Central memory CD8-positive, alpha-beta T cell (primary cell): Measurements from ENCODE around the gene RABGEF1.
"Not testable (repeated sequence)": the region's sequence is repeated elsewhere in the genome, so short reads cannot be mapped to it uniquely, and the experiment has no call there.

Experiments used
- ATAC-seq: fragments of 150-1000 bp; cut with Tn5 transposase; replicated peaks from 2 replicates; pipeline ENCODE4 v1.10.0; 2022; ENCODE audit warnings: mild to moderate bottlenecking, moderate FRiP score, moderate number of reproducible peaks; ENCODE audit not compliant: poor library complexity, severe bottlenecking; ENCODE audit errors: extremely low read depth
- DNase-seq, 2 donors: peaks; one replicate each; pipeline ENCODE4 v3.0.0; 2021; ENCODE audit warnings: low spot score in 2 of 2
- H3K27ac Mint-ChIP-seq: one replicate; pipeline ENCODE4 v1.8.0; 2022; ENCODE audit warnings: low read depth, mild to moderate bottlenecking, moderate library complexity, mixed read lengths
- H3K27me3 Mint-ChIP-seq: one replicate; pipeline ENCODE4 v1.8.0; 2022; ENCODE audit warnings: mixed read lengths
- H3K36me3 Mint-ChIP-seq: one replicate; pipeline ENCODE4 v1.8.0; 2022; ENCODE audit warnings: mild to moderate bottlenecking, moderate library complexity, mixed read lengths; ENCODE audit not compliant: insufficient read depth
- H3K4me1 Mint-ChIP-seq: one replicate; pipeline ENCODE4 v1.8.0; 2022; ENCODE audit warnings: mixed read lengths
- H3K4me3 Mint-ChIP-seq: one replicate; pipeline ENCODE4 v1.8.0; 2022; ENCODE audit warnings: mild to moderate bottlenecking, moderate library complexity, mixed read lengths
- H3K9me3 Mint-ChIP-seq: one replicate; pipeline ENCODE4 v1.8.0; 2022; ENCODE audit warnings: mixed read lengths

RABGEF1 gene

DNA sequence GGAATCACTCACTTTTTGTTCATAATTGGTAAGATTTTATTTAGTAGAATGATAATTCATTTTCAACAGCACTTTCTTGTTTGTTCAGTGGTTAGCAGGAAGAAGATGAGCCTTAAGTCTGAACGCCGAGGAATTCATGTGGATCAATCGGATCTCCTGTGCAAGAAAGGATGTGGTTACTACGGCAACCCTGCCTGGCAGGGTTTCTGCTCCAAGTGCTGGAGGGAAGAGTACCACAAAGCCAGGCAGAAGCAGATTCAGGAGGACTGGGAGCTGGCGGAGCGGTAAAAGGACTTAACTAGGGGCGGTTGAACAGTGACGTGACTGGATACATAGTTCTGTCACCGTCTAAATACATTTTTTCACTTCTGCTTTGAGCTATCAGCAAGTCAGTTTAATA, 31.3 kb downstream of the RABGEF1 start:
- Mint-ChIP-seq H3K4me3 (no peak overlapping the region), H3K9me3 (no peaks in the 10 kb centered on the region), H3K4me1 (peaks cover 39% of the 10 kb centered on the region), H3K27me3 (no peaks in the 10 kb centered on the region), H3K36me3 (peaks cover 41% of the 10 kb centered on the region), H3K27ac (no peak overlapping the region)
- ATAC-seq (no peak), DNase-seq (no peak)

DNA sequence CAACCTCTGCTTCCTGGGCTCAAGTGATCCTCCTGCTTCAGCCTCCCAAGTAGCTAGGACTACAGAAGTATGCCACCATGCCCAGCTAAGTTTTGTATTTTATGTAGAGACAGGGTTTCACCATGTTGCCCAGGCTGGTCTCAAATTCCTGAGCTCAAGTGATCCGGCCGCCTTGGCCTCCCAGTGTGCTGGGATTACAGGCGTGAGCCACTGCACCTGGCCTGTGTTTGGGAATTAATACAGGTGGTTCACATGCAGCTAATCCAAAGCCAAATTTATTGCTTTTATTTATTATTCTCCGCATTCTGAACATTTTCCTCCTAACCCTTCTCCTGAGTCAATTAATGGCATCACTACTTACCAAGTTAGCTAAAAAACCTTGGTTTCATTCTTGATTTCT, 33.2 kb downstream of the RABGEF1 start:
- Mint-ChIP-seq H3K36me3 (peaks cover 43% of the 10 kb centered on the region), H3K4me1 (peaks cover 21% of the 10 kb centered on the region)
- H3K27ac Mint-ChIP-seq, ATAC-seq, H3K4me3 Mint-ChIP-seq, H3K9me3 Mint-ChIP-seq, DNase-seq, H3K27me3 Mint-ChIP-seq: not testable (repeated sequence)

DNA sequence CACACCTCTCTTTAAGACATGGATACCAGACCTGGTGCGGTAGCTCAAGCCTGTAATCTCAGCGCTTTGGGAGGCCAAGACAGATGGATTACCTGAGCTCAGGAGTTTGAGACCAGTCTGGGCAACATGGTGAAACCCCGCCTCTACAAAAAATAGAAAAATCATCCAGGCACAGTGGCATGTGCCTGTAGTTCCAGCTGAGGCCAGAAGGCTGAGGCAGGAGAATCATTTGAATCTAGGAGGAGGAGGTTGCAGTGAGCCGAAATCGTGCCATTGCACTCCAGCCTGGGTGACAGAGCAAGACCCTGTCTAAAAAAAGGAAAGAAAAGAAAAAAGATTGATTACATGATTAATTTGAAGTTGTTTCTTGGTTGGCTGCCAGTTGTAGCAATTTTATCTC, 35.9 kb downstream of the RABGEF1 start:
- not testable (repeated sequence) for ATAC-seq, H3K4me1 Mint-ChIP-seq, H3K27ac Mint-ChIP-seq, H3K27me3 Mint-ChIP-seq, H3K4me3 Mint-ChIP-seq, DNase-seq, H3K9me3 Mint-ChIP-seq
- H3K36me3 Mint-ChIP-seq: peaks cover 47% of the 10 kb centered on the region

DNA sequence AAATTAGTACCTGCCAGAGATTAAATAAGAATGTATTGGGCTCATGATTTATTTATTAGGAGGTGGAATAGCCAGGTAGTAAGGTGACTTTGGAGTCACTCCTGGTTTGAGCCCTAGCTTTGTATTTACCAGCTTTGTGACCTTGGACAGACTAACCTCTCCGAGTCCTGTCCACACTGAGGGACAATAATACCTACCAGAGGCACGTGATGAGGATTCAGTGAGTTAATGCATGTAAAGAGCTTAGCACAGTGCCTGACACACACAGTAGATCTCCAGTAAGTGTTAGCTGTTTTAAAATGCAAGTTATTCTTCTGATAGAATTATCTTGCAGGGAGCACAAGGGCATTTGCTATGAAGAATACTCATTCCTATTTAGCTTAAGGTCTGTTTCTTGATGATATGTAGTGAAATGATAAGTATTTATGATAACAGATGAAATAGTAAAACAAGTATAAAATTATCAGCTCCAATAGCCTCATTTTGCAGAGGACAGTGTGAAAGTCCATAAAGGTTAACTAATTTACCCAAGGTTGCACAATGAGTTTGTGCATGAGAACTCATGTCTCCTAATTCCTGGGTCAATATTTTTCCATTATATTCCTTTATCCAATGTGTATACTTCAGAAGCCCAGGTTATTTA, 36.4 kb downstream of the RABGEF1 start:
- Mint-ChIP-seq H3K4me3 (no peak overlapping the region), H3K27ac (no peak overlapping the region), H3K9me3 (no peaks in the 10 kb centered on the region), H3K36me3 (peaks cover 52% of the 10 kb centered on the region), H3K4me1 (no peaks in the 10 kb centered on the region), H3K27me3 (no peaks in the 10 kb centered on the region)
- ATAC-seq (no peak), DNase-seq (no peak)

DNA sequence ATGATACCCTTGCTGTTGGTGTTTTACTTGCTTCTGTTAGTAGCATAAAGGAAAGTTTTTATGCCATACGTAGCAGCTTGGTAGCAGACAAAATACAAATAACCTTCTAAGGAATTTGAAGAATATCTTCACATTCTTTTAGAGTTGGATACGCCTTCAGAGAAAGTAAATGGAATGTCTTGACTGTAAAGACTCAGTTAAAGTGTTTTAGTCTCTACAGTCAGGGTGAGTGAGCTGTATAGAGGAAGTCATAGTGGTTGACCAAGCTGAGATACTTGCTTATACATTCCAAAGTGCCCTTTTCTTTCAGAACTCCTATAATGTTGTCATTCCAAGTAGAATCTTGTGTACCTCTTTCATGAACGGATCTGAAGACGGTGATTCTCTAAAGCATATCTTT, 37.7 kb downstream of the RABGEF1 start:
- Mint-ChIP-seq H3K27me3 (no peaks in the 10 kb centered on the region), H3K4me3 (no peak overlapping the region), H3K4me1 (no peaks in the 10 kb centered on the region), H3K9me3 (no peaks in the 10 kb centered on the region), H3K36me3 (peaks cover 49% of the 10 kb centered on the region), H3K27ac (no peak overlapping the region)
- ATAC-seq: no peak
- DNase-seq: no peak

DNA sequence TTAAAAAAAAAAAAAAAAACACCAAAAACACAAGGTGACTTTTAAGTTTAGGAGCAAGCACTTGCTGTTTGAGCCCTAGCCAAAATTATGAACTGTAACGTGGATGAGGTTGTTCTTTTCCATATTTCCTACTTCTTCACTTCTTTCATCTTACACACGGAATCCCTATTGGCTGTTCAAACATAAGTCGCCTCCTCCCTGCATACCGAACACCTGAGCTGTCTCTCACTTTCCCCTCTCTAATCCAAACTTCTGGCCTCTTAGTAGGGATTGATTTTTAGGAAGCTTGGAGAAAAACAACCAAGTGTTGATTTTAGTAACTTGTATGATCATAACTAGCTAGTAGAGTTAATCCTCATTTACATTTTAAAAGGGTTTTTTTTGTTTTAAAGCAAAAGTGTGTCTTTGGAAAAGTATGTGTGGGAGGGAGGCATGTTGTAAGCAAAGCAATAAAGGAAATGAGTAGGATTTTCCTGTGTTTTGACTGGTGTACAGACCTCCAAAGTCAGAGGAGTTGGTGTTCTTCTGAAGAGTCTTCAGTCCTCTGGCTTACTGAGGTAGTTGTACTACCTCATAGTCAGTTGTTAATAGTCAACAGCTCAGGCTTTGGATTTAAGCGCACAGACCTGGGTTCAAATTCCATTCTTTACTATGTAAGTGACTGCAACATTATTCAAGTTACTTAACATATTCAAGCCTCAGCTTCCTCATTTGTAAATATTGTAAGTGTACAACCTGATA, 39.3 kb downstream of the RABGEF1 start:
- Mint-ChIP-seq H3K27ac (no peak overlapping the region), H3K27me3 (no peaks in the 10 kb centered on the region), H3K9me3 (no peaks in the 10 kb centered on the region), H3K4me3 (no peak overlapping the region), H3K4me1 (no peaks in the 10 kb centered on the region), H3K36me3 (peaks cover 50% of the 10 kb centered on the region)
- ATAC-seq (no peak), DNase-seq (no peak)

DNA sequence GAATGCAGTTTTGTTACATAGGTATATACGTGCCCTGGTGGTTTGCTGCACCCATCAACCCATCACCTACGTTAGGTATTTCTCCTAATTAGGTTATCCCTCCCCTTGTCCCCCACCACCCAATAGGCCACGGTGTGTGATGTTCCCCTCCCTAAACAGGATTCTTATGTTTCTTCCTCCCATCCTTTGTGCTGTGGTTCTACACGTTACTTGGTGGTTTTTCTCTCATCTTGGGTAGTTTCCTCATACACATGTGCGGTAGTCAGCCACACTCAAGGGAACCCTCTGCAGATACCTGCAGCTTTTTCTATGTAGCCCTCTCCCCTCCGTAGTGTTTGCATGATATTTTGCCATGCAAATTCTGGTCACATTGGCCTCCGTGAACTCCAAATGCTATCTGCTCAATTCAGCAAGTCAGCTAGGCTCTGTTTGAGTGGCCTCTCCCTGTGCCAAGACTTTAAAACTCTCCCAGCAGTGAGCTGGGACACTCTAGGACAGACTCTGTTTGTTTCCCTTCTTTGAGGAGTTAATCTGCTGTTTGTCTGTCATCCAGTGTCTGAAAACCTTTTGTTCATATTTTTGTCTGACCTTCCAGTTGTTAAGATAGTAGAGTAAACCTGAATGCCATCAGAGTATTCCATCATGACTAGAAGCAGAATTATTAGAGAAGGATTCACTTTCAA, 41.0 kb downstream of the RABGEF1 start:
- ATAC-seq: no peak
- no peak overlapping the region for H3K4me3 Mint-ChIP-seq
- H3K9me3 Mint-ChIP-seq: no peaks in the 10 kb centered on the region
- no peaks in the 10 kb centered on the region for H3K27me3 Mint-ChIP-seq
- H3K27ac Mint-ChIP-seq: peak overlapping the region; percentile 24
- no peak for DNase-seq
- peaks cover 48% of the 10 kb centered on the region for H3K36me3 Mint-ChIP-seq
- H3K4me1 Mint-ChIP-seq: no peaks in the 10 kb centered on the region

DNA sequence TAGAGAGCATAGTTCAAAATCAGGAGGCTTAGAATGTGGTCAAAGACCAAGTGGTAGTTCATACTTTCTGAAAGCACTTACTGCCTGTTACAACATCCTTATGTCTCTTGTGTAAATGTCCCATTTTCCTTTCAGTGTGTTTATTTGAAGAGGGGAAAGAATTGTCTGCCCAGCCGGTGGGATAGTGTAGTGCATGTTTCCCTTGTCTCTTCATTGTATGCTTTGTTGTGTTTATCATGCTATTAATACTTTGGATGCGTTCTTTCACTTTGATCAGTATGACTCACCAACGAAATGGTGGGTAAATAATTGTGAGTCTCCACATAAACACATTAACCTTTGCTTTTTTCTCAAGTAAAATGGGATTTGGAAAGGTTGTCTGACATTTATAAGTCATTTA, 42.3 kb downstream of the RABGEF1 start:
- not testable (repeated sequence) for H3K27me3 Mint-ChIP-seq

DNA sequence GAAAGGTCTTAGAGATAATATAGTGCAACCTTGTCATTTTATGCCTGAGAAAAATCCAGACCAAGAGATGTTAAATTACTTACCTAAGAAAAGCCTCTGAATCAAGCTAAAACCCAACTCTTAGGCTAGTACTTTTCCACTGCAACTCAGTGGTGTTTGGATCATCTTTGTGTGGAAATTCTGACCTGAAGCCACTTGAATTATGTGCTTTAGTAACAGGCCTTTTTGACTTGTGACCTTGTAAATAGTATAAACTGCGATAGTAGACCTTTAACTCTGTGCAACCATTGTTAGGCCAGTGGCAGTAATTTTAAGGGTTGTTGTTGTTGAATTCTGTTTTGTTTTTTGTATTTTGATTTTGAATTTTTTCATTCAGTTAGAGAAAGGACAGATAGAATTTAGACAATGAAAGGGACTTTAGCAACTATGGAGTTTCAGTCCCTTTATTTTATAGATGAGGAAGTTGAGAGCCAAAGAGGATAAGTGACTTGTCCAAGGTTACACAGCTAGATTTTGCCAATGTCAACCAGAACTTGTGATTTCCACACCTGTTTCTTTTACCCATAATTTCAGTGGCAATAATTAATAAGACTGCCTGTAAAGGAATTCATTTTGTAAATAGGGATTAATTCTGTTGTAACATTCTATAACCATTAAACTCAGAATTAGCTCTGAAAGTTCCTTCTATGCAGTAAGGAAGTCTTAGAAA, 43.5 kb downstream of the RABGEF1 start:
- ATAC-seq, H3K9me3 Mint-ChIP-seq, H3K27ac Mint-ChIP-seq, H3K27me3 Mint-ChIP-seq, H3K4me3 Mint-ChIP-seq, DNase-seq, H3K4me1 Mint-ChIP-seq: not testable (repeated sequence)
- peaks cover 46% of the 10 kb centered on the region for H3K36me3 Mint-ChIP-seq

More for the DNA sequence above, 42.3 kb downstream of the RABGEF1 start:
- DNase-seq, H3K9me3 Mint-ChIP-seq, ATAC-seq, H3K4me1 Mint-ChIP-seq, H3K4me3 Mint-ChIP-seq, H3K27ac Mint-ChIP-seq: not testable (repeated sequence)
- peaks cover 49% of the 10 kb centered on the region for H3K36me3 Mint-ChIP-seq

DNA sequence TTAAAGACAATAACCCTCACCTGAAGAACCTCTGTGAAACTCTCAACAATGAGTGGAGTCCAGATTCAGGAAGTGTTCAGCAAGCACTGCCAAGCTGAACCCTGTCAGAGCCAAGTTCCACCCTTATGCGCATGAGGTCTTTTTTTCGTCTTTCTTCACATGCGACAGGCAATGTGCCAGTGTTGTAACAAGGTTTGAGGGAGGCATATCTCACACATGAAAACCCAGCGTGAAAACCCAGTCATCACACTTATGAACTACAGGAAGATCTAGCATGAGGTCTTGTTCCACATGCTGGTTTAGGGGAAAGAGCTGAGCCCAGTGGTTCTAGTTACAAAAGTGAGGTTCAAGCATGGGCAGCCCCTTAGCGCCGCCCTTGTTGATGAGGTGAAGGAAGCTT, 49.7 kb downstream of the RABGEF1 start:
- Mint-ChIP-seq H3K9me3 (no peaks in the 10 kb centered on the region), H3K36me3 (peaks cover 52% of the 10 kb centered on the region), H3K4me3 (no peak overlapping the region), H3K27me3 (no peaks in the 10 kb centered on the region), H3K27ac (peak overlapping the region; percentile 5), H3K4me1 (peaks cover 7% of the 10 kb centered on the region)
- ATAC-seq (peak; percentile 32), DNase-seq (no peak)

DNA sequence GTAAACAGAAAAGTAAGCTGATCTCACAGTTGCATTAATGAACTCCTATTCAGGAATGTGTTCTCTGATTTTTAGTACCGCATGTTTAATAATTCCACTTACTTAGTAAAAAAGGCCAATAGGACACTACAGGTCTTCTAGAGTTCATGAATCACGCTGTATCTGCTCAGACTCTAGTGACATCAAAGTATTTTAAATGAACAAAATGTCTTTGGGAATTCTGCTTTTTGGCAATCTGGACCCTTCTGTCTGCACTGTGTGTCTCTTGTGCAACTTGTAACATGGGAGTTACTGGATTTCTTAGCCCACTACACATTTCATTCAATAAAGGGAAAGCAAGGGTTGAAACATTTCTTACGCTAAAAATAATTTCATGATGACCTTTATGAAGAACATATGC, 50.2 kb downstream of the RABGEF1 start:
- ATAC-seq (no peak), DNase-seq (no peak)
- Mint-ChIP-seq H3K9me3 (no peaks in the 10 kb centered on the region), H3K27me3 (no peaks in the 10 kb centered on the region), H3K36me3 (peaks cover 48% of the 10 kb centered on the region), H3K27ac (no peak overlapping the region), H3K4me1 (peaks cover 7% of the 10 kb centered on the region), H3K4me3 (no peak overlapping the region)

DNA sequence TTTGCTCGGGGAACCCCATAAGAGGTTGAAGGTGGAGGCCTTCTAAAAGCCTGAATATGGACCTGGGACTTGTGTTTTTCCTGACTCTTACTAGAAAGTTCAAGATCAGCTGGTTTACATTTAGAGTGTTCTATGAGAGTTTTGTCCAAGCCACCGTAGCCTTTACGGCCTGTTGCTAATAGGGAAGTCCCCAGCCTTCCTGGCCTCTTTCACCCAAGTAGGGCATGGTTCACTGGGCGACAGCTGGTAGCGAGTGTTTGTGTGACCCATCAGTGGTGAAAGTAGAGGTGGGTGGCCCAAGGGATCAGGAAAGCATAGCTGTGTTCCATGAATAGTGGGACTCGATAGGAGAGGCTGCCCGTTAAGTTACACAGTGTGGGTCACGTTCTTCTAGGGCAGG, 60.1 kb downstream of the RABGEF1 start:
- H3K27ac Mint-ChIP-seq: no peak overlapping the region
- DNase-seq (no peak), ATAC-seq (no peak)
- H3K36me3 Mint-ChIP-seq: peaks cover 53% of the 10 kb centered on the region
- no peaks in the 10 kb centered on the region for H3K4me1 Mint-ChIP-seq
- no peak overlapping the region for H3K4me3 Mint-ChIP-seq
- H3K27me3 Mint-ChIP-seq: no peaks in the 10 kb centered on the region
- no peaks in the 10 kb centered on the region for H3K9me3 Mint-ChIP-seq
